Measurements from ENCODE around the gene GPR161.

GPR161 gene

GRCh38 chr1:168083456-168084325, 53.0 kb downstream of the GPR161 start:
- no peaks in the 10 kb centered on the region for H3K36me3 ChIP-seq (replicated peaks; ENCODE audit: low read depth, low read length)
- no peak overlapping the region for H3K4me2 ChIP-seq (ENCODE audit: low read length)
- no peaks in the 10 kb centered on the region for H3K79me2 ChIP-seq (ENCODE audit: low read length)
- H3K27me3 ChIP-seq (ENCODE audit: low read depth, low read length), result no peaks in the 10 kb centered on the region
- no peaks in the 10 kb centered on the region for H4K20me1 ChIP-seq (ENCODE audit: insufficient read depth, low read length)
- no peak overlapping the region for H3K9ac ChIP-seq (ENCODE audit: low read length)
- H3K4me3 ChIP-seq (ENCODE audit: low read length), result no peak overlapping the region
- no peaks in the 10 kb centered on the region for H3K9me3 ChIP-seq (ENCODE audit: insufficient read depth, low read length)
- TF ChIP-seq CTCF (IDR thresholded peaks at IDR 0.05; ENCODE audit: low read depth, low read length) (no peak), EZH2phosphoT487 (IDR thresholded peaks at IDR 0.05; ENCODE audit: low read depth) (no peak)
- no peak overlapping the region for H3K27ac ChIP-seq (ENCODE audit: low read length)
- H3K4me1 ChIP-seq (ENCODE audit: low read length), result peaks cover 3% of the 10 kb centered on the region; the same call in 1 of the 2 replicates
- H2AFZ ChIP-seq (ENCODE audit: low read depth, low read length), result no peak overlapping the region

DNA sequence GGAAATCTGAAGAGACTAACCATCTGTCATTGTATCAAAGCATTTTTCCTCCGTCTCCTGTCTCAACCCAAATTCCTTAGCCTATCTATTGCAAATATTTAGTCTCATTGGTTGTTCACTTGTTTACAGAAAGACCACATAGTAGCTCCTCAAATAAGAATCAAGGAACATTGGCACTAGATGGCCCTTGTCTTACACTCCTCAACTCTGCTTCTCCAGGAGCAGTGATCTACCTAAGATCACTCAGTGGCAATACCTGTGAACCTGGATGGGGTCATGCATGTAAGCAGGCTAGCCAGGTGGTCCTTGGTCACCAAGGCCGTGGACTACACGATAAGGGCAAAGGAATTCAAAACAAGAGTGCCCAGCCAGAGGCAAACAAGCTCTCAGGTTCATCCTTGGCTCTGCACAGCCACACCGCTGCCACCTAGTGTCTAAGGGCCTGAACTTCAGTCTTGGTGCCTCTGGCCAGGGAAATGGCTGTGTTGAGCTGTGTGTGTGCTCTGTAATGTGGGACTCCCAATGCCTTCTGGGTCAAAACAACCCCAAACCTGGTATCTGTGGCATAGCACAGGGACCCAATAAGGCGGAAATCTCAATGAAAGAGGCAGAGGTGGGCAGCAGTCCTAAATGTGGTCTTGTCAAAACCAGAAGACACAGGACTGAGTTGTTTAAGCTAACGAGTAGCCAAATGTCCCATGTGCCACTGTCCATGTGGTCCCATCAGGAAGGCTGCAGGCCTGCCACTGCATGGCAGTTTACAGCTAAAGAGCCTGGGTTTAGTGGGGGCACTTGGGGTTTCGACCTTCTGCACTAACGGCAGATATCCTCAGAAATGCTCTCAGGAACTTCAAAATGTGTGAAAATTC, 54.5 kb downstream of the GPR161 start:
- Histone ChIP-seq H3K9me3 (ENCODE audit: insufficient read depth, low read length) (no peaks in the 10 kb centered on the region), H4K20me1 (ENCODE audit: insufficient read depth, low read length) (no peaks in the 10 kb centered on the region), H3K36me3 (replicated peaks; ENCODE audit: low read depth, low read length) (peaks cover 4% of the 10 kb centered on the region), H3K27me3 (ENCODE audit: low read depth, low read length) (no peaks in the 10 kb centered on the region), H3K4me2 (ENCODE audit: low read length) (no peak overlapping the region), H2AFZ (ENCODE audit: low read depth, low read length) (no peak overlapping the region), H3K9ac (ENCODE audit: low read length) (no peak overlapping the region), H3K4me3 (ENCODE audit: low read length) (no peak overlapping the region), H3K27ac (ENCODE audit: low read length) (no peak overlapping the region), H3K79me2 (ENCODE audit: low read length) (no peaks in the 10 kb centered on the region), H3K4me1 (ENCODE audit: low read length) (peaks cover 3% of the 10 kb centered on the region; the same call in 1 of the 2 replicates)
- TF ChIP-seq EZH2phosphoT487 (IDR thresholded peaks at IDR 0.05; ENCODE audit: low read depth) (no peak), CTCF (IDR thresholded peaks at IDR 0.05; ENCODE audit: low read depth, low read length) (peak; percentile 94)

- no peak overlapping the region for H3K4me2 ChIP-seq (ENCODE audit: low read length)
- peaks cover 12% of the 10 kb centered on the region for H3K36me3 ChIP-seq (replicated peaks; ENCODE audit: low read depth, low read length)
- H3K4me1 ChIP-seq (ENCODE audit: low read length), result peaks cover 3% of the 10 kb centered on the region; the same call in 1 of the 2 replicates
- H3K4me3 ChIP-seq (ENCODE audit: low read length), result no peak overlapping the region
- H4K20me1 ChIP-seq (ENCODE audit: insufficient read depth, low read length), result no peaks in the 10 kb centered on the region
- H3K9me3 ChIP-seq (ENCODE audit: insufficient read depth, low read length), result no peaks in the 10 kb centered on the region
- no peaks in the 10 kb centered on the region for H3K79me2 ChIP-seq (ENCODE audit: low read length)
- no peak overlapping the region for H3K9ac ChIP-seq (ENCODE audit: low read length)
- no peaks in the 10 kb centered on the region for H3K27me3 ChIP-seq (ENCODE audit: low read depth, low read length)
- H2AFZ ChIP-seq (ENCODE audit: low read depth, low read length), result no peak overlapping the region
- H3K27ac ChIP-seq (ENCODE audit: low read length), result no peak overlapping the region
- TF ChIP-seq CTCF (IDR thresholded peaks at IDR 0.05; ENCODE audit: low read depth, low read length), result no peak
- no peak for TF ChIP-seq EZH2phosphoT487 (IDR thresholded peaks at IDR 0.05; ENCODE audit: low read depth)
Observed at GRCh38 chr1:168081373-168082007, 55.2 kb downstream of the GPR161 start.

Data from OCI-LY3 (cell line).